H9 (cell line): ENCODE results near the gene SLAMF7. TPM values are rescaled to one million over a fixed set of nuclear protein-coding genes. Genes with fewer than 3 reads are reported as not detected.

Experiments
- DNase-seq: peaks from one replicate; pipeline ENCODE4 v3.0.0-alpha.2; 2017
- H2AFZ ChIP-seq: one replicate; pipeline ENCODE4 v1.6.1; 2013; ENCODE audit warnings: mild to moderate bottlenecking, low read length, control low read depth, moderate library complexity
- H2AK5ac ChIP-seq: 2 replicates; pipeline ENCODE4 v1.6.1; 2013; ENCODE audit warnings: low read length, control low read depth, mixed read lengths; ENCODE audit not compliant: insufficient read length
- H2BK120ac ChIP-seq: one replicate; pipeline ENCODE4 v1.6.1; 2013; ENCODE audit warnings: low read depth, mild to moderate bottlenecking, low read length, control low read depth, inconsistent platforms; ENCODE audit not compliant: poor library complexity, severe bottlenecking
- H2BK12ac ChIP-seq: 2 replicates; pipeline ENCODE4 v1.6.1; 2013; ENCODE audit warnings: low read length, control low read depth, mixed read lengths, low read depth; ENCODE audit not compliant: insufficient read length
- H2BK15ac ChIP-seq: 2 replicates; pipeline ENCODE4 v1.6.1; 2013; ENCODE audit warnings: low read depth, low read length, control low read depth
- H2BK20ac ChIP-seq: one replicate; pipeline ENCODE4 v1.6.1; 2013; ENCODE audit warnings: low read depth, mild to moderate bottlenecking, low read length, control low read depth, inconsistent platforms; ENCODE audit not compliant: poor library complexity, severe bottlenecking
- H2BK5ac ChIP-seq: 2 replicates; pipeline ENCODE4 v1.6.1; 2013; ENCODE audit warnings: low read length, control low read depth, mixed read lengths; ENCODE audit not compliant: insufficient read length
- H3K14ac ChIP-seq: 2 replicates; pipeline ENCODE4 v1.6.1; 2013; ENCODE audit warnings: low read length, control low read depth; ENCODE audit not compliant: insufficient read depth
- H3K18ac ChIP-seq: 2 replicates; pipeline ENCODE4 v1.6.1; 2013; ENCODE audit warnings: low read depth, mild to moderate bottlenecking, mixed read lengths, low read length, control low read depth; ENCODE audit not compliant: insufficient read length
- H3K23ac ChIP-seq: 2 replicates; pipeline ENCODE4 v1.6.1; 2013; ENCODE audit warnings: low read length, control low read depth, mixed read lengths, low read depth; ENCODE audit not compliant: insufficient read length
- H3K23me2 ChIP-seq: 2 replicates; pipeline ENCODE4 v1.6.1; 2013; ENCODE audit warnings: low read depth, mild to moderate bottlenecking, mixed read lengths, low read length, control low read depth; ENCODE audit not compliant: insufficient read length, poor library complexity, severe bottlenecking
- H3K27ac ChIP-seq: 2 replicates; pipeline ENCODE4 v1.5.1; 2013; ENCODE audit warnings: low read length, control low read depth, mixed read lengths, low read depth; ENCODE audit not compliant: insufficient read length
- H3K27me3 ChIP-seq: 2 replicates; pipeline ENCODE4 v1.6.1; 2013; ENCODE audit warnings: low read length, control low read depth, inconsistent platforms; ENCODE audit not compliant: insufficient read depth
- H3K4ac ChIP-seq: 2 replicates; pipeline ENCODE4 v1.6.1; 2013; ENCODE audit warnings: low read depth, mild to moderate bottlenecking, control low read depth, inconsistent platforms, low read length, moderate library complexity
- H3K4me1 ChIP-seq: 2 replicates; pipeline ENCODE4 v1.6.1; 2013; ENCODE audit warnings: low read length, control low read depth, inconsistent platforms; ENCODE audit not compliant: insufficient read depth
- H3K4me2 ChIP-seq: 2 replicates; pipeline ENCODE4 v1.6.1; 2013; ENCODE audit warnings: low read length, control low read depth, mixed read lengths; ENCODE audit not compliant: insufficient read length, insufficient read depth
- H3K56ac ChIP-seq: 2 replicates; pipeline ENCODE4 v1.6.1; 2013; ENCODE audit warnings: low read depth, mild to moderate bottlenecking, mixed read lengths, low read length, control low read depth; ENCODE audit not compliant: insufficient read length
- H3K79me1 ChIP-seq: 2 replicates; pipeline ENCODE4 v1.6.1; 2013; ENCODE audit warnings: low read depth, mild to moderate bottlenecking, moderate library complexity, low read length, control low read depth, inconsistent platforms; ENCODE audit not compliant: insufficient read depth, poor library complexity, severe bottlenecking
- H3K79me2 ChIP-seq: 2 replicates; pipeline ENCODE4 v1.6.1; 2013; ENCODE audit warnings: low read length, control low read depth, inconsistent platforms; ENCODE audit not compliant: insufficient read depth
- H3K9ac ChIP-seq: 2 replicates; pipeline ENCODE4 v1.6.1; 2013; ENCODE audit warnings: low read length, control low read depth, mixed read lengths; ENCODE audit not compliant: insufficient read length; ENCODE audit errors: extremely low read depth
- H3K9me3 ChIP-seq: one replicate; pipeline ENCODE4 v1.6.1; 2013; ENCODE audit warnings: low read depth, low read length, inconsistent platforms; ENCODE audit not compliant: control insufficient read depth
- H3T11ph ChIP-seq: one replicate; pipeline ENCODE4 v1.6.1; 2013; ENCODE audit warnings: mild to moderate bottlenecking, low read length, control low read depth, inconsistent platforms
- H4K20me1 ChIP-seq: one replicate; pipeline ENCODE4 v1.6.1; 2013; ENCODE audit not compliant: control insufficient read depth, insufficient read length, insufficient read depth
- H4K5ac ChIP-seq: 2 replicates; pipeline ENCODE4 v1.6.1; 2013; ENCODE audit warnings: low read depth, mild to moderate bottlenecking, mixed read lengths, low read length, control low read depth; ENCODE audit not compliant: insufficient read length
- H4K8ac ChIP-seq: replicated peaks from 2 replicates; pipeline ENCODE4 v1.6.1; 2013; ENCODE audit warnings: low read length, control low read depth, mixed read lengths, low read depth; ENCODE audit not compliant: insufficient read length
- H4K91ac ChIP-seq: 2 replicates; pipeline ENCODE4 v1.6.1; 2013; ENCODE audit warnings: low read depth, mild to moderate bottlenecking, moderate library complexity, mixed read lengths, low read length, control low read depth; ENCODE audit not compliant: insufficient read length
- H3K27ac Mint-ChIP-seq, 3 experiments: 2 replicates in 2 of 3; 3 replicates in 1 of 3; pipeline ENCODE4 v1.8.0; 2020 to 2021; ENCODE audit warnings: mixed read lengths in 3 of 3, mild to moderate bottlenecking in 1 of 3, moderate library complexity in 1 of 3
- H3K27me3 Mint-ChIP-seq: 2 replicates; pipeline ENCODE4 v1.8.0; 2021; ENCODE audit warnings: low read depth, mild to moderate bottlenecking, moderate library complexity, mixed read lengths
- H3K36me3 Mint-ChIP-seq, 3 experiments: 2 replicates in 2 of 3; 3 replicates in 1 of 3; pipeline ENCODE4 v1.8.0; 2020 to 2021; ENCODE audit warnings: low read depth in 3 of 3, mixed read lengths in 3 of 3; ENCODE audit not compliant: insufficient read depth in 1 of 3
- H3K4me1 Mint-ChIP-seq, 2 experiments: 2 replicates each; pipeline ENCODE4 v1.8.0; 2020; ENCODE audit warnings: mixed read lengths in 2 of 2
- H3K4me3 Mint-ChIP-seq, 2 experiments: 2 replicates in 1 of 2; 3 replicates in 1 of 2; pipeline ENCODE4 v1.8.0; 2020 to 2021; ENCODE audit warnings: mild to moderate bottlenecking in 2 of 2, mixed read lengths in 2 of 2, moderate library complexity in 1 of 2
- H3K9me3 Mint-ChIP-seq, 2 experiments: 2 replicates in 1 of 2; 3 replicates in 1 of 2; pipeline ENCODE4 v1.8.0; 2020; ENCODE audit warnings: mild to moderate bottlenecking in 2 of 2, mixed read lengths in 2 of 2, moderate library complexity in 1 of 2
- WGBS: extraction: QIAGEN DNeasy Blood & Tissue Kit; methylation state at CpG from one replicate; pipeline ENCODE4 v1.1.7; 2013; ENCODE audit warnings: missing lambda C conversion rate, low lambda C conversion rate, mixed read lengths; ENCODE audit not compliant: insufficient read length; ENCODE audit errors: extremely low coverage; 5-methylcytosine and 5-hydroxymethylcytosine counted together
- total RNA-seq: library from RNA; stranded (reverse); gene quantifications from 2 replicates; pipeline ENCODE4 v1.2.1, GENCODE V29; 2021
- TF ChIP-seq, protein P1 (sequence below): fragments of 200-600 bp; sonication (generic); conservative IDR thresholded peaks from 3 replicates; pipeline ENCODE4 v1.8.0; 2021; ENCODE audit warnings: antibody characterized with exemption, mild to moderate bottlenecking

SLAMF7 gene
- total RNA-seq, 1 experiment from 2014 or later: not detected

DNA sequence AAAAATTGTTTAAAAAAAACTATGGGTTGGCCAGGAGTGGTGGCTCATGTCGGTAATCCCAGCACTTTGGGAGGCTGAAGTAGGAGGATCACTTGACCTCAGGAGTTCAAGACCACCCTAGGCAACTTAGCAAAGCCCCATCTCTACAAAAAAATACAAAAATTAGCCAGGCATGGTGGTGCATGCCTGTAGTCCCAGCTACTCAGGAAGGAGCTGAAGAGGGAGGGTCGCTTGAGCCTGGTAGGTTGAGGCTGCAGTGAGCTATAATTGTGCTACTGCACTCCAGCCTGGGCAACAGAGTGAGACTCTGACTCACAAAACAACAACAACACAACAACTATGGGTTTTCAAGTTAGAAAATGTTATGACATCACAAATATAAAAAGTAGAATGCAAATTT lies 16.4 kb downstream of the SLAMF7 start:
- Mint-ChIP-seq H3K9me3 (no peaks in the 10 kb centered on the region), H3K4me3 (no peak overlapping the region), H3K27ac (no peak overlapping the region), H3K27me3 (peaks cover 3% of the 10 kb centered on the region; the same call in 1 of the 2 replicates), H3K4me1 (no peaks in the 10 kb centered on the region), H3K36me3 (no peaks in the 10 kb centered on the region)
- no peaks in the 10 kb centered on the region for H3K4me1 ChIP-seq
- H3T11ph ChIP-seq: no peak overlapping the region
- no peak overlapping the region for H4K5ac ChIP-seq
- H2BK120ac ChIP-seq: no peak overlapping the region
- no peak overlapping the region for H3K23ac ChIP-seq
- no peaks in the 10 kb centered on the region for H3K79me1 ChIP-seq
- no peak overlapping the region for H3K9ac ChIP-seq
- no peak overlapping the region for H3K4me2 ChIP-seq
- H3K27me3 ChIP-seq: no peaks in the 10 kb centered on the region
- H2BK20ac ChIP-seq: no peak overlapping the region
- no CpG with 5 or more reads among the region's 2 CpGs for WGBS
- H2AFZ ChIP-seq: no peak overlapping the region
- no peak overlapping the region for H4K91ac ChIP-seq
- H4K20me1 ChIP-seq: no peaks in the 10 kb centered on the region
- no peak overlapping the region for H2BK12ac ChIP-seq
- H3K27ac ChIP-seq: no peak overlapping the region
- H3K79me2 ChIP-seq: no peaks in the 10 kb centered on the region
- no peak overlapping the region for H3K14ac ChIP-seq
- no peak overlapping the region for H2BK5ac ChIP-seq
- H2AK5ac ChIP-seq: no peak overlapping the region
- no peak for DNase-seq
- TF ChIP-seq, protein P1, sequence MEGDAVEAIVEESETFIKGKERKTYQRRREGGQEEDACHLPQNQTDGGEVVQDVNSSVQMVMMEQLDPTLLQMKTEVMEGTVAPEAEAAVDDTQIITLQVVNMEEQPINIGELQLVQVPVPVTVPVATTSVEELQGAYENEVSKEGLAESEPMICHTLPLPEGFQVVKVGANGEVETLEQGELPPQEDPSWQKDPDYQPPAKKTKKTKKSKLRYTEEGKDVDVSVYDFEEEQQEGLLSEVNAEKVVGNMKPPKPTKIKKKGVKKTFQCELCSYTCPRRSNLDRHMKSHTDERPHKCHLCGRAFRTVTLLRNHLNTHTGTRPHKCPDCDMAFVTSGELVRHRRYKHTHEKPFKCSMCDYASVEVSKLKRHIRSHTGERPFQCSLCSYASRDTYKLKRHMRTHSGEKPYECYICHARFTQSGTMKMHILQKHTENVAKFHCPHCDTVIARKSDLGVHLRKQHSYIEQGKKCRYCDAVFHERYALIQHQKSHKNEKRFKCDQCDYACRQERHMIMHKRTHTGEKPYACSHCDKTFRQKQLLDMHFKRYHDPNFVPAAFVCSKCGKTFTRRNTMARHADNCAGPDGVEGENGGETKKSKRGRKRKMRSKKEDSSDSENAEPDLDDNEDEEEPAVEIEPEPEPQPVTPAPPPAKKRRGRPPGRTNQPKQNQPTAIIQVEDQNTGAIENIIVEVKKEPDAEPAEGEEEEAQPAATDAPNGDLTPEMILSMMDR: no peak
- H3K23me2 ChIP-seq: no peaks in the 10 kb centered on the region
- H3K56ac ChIP-seq: no peak overlapping the region
- no peak overlapping the region for H3K18ac ChIP-seq
- H3K9me3 ChIP-seq: no peaks in the 10 kb centered on the region
- no peak overlapping the region for H4K8ac ChIP-seq
- H2BK15ac ChIP-seq: no peak overlapping the region
- H3K4ac ChIP-seq: no peak overlapping the region
